ENCODE results near the gene SRPK2. TPM values are rescaled to one million over a fixed set of nuclear protein-coding genes. Genes with fewer than 3 reads are reported as not detected.

Gene SRPK2
- total and polyA plus RNA-seq, 2 donors, result 23.0 to 45.6 TPM

- H3K4me3 ChIP-seq (ENCODE audit: low read length in 2 of 2), result no peak overlapping the region
- no peaks in the 10 kb centered on the region for H3K27me3 ChIP-seq (ENCODE audit: control insufficient read depth in 2 of 2, insufficient read depth in 1 of 2, low read length in 1 of 2)
- H3K36me3 ChIP-seq (ENCODE audit: control insufficient read depth in 2 of 2, insufficient read depth in 2 of 2, low read length in 1 of 2), result peaks cover 12 to 48% of the 10 kb centered on the region in 2 donors
- H3K4me1 ChIP-seq (ENCODE audit: control insufficient read depth in 2 of 2, insufficient read depth in 2 of 2, low read length in 2 of 2), result no peaks in the 10 kb centered on the region
- DNase-seq (ENCODE audit: low read depth in 6 of 9, low spot score in 9 of 9), result no peak
- H3K9me3 ChIP-seq (ENCODE audit: control insufficient read depth in 2 of 2, insufficient read depth in 1 of 2, low read length in 1 of 2), result no peaks in the 10 kb centered on the region
- WGBS, result 95% methylated on average over 7 of the region's 7 CpGs
- no peak overlapping the region for H3K27ac ChIP-seq (ENCODE audit: low read depth in 1 of 2, low read length in 1 of 2)
Observed at GRCh38 chr7:105097619-105098018, 291.1 kb downstream of the SRPK2 start.

- Histone ChIP-seq H3K4me3 (ENCODE audit: low read length in 2 of 2) (no peak overlapping the region), H3K36me3 (ENCODE audit: control insufficient read depth in 2 of 2, insufficient read depth in 2 of 2, low read length in 1 of 2) (peaks cover 12 to 50% of the 10 kb centered on the region in 2 donors), H3K9me3 (ENCODE audit: control insufficient read depth in 2 of 2, insufficient read depth in 1 of 2, low read length in 1 of 2) (no peaks in the 10 kb centered on the region), H3K27ac (ENCODE audit: low read depth in 1 of 2, low read length in 1 of 2) (no peak overlapping the region), H3K27me3 (ENCODE audit: control insufficient read depth in 2 of 2, insufficient read depth in 1 of 2, low read length in 1 of 2) (no peaks in the 10 kb centered on the region), H3K4me1 (ENCODE audit: control insufficient read depth in 2 of 2, insufficient read depth in 2 of 2, low read length in 2 of 2) (no peaks in the 10 kb centered on the region)
- DNase-seq (ENCODE audit: low read depth in 6 of 9, low spot score in 9 of 9), result no peak
- 95% methylated on average over 3 of the region's 3 CpGs for WGBS
Observed at GRCh38 chr7:105096306-105096705, 292.4 kb downstream of the SRPK2 start.

- H3K9me3 ChIP-seq (ENCODE audit: control insufficient read depth in 2 of 2, insufficient read depth in 1 of 2, low read length in 1 of 2), result no peaks in the 10 kb centered on the region
- DNase-seq (ENCODE audit: low read depth in 6 of 9, low spot score in 9 of 9), result no peak
- no peak overlapping the region for H3K4me3 ChIP-seq (ENCODE audit: low read length in 2 of 2)
- peaks cover 12 to 48% of the 10 kb centered on the region in 2 donors for H3K36me3 ChIP-seq (ENCODE audit: control insufficient read depth in 2 of 2, insufficient read depth in 2 of 2, low read length in 1 of 2)
- H3K27ac ChIP-seq (ENCODE audit: low read depth in 1 of 2, low read length in 1 of 2), result no peak overlapping the region
- no peaks in the 10 kb centered on the region for H3K27me3 ChIP-seq (ENCODE audit: control insufficient read depth in 2 of 2, insufficient read depth in 1 of 2, low read length in 1 of 2)
- no peaks in the 10 kb centered on the region for H3K4me1 ChIP-seq (ENCODE audit: control insufficient read depth in 2 of 2, insufficient read depth in 2 of 2, low read length in 2 of 2)
Observed at GRCh38 chr7:105094966-105095365, 293.8 kb downstream of the SRPK2 start.

- DNase-seq (ENCODE audit: low read depth in 6 of 9, low spot score in 9 of 9), result no peak
- Histone ChIP-seq H3K4me1 (ENCODE audit: control insufficient read depth in 2 of 2, insufficient read depth in 2 of 2, low read length in 2 of 2) (no peaks in the 10 kb centered on the region), H3K36me3 (ENCODE audit: control insufficient read depth in 2 of 2, insufficient read depth in 2 of 2, low read length in 1 of 2) (peaks cover 16 to 48% of the 10 kb centered on the region in 2 donors), H3K4me3 (ENCODE audit: low read length in 2 of 2) (no peak overlapping the region), H3K27me3 (ENCODE audit: control insufficient read depth in 2 of 2, insufficient read depth in 1 of 2, low read length in 1 of 2) (no peaks in the 10 kb centered on the region), H3K9me3 (ENCODE audit: control insufficient read depth in 2 of 2, insufficient read depth in 1 of 2, low read length in 1 of 2) (no peaks in the 10 kb centered on the region), H3K27ac (ENCODE audit: low read depth in 1 of 2, low read length in 1 of 2) (no peak overlapping the region)
- WGBS, result 97% methylated on average over 2 of the region's 2 CpGs
Observed at GRCh38 chr7:105088456-105088855, 300.3 kb downstream of the SRPK2 start.

DNA sequence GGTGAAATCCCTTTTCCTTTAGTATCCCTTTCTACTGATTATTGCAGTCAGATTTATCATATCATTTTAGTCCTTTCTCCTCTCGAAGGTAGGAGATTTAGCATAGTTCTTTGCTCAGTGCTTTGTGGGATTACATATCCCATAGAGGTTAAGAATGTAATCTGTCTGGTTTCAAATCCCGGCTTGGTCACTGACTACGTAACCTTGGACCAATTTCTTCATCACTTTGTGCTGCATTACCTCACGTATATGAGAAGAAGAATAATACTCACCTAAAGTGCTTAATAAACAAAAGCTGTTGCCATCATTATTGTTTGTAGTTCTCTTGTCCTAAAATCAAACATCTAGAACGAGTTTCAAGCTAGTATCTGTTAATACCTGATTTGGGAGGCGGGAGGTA lies 300.7 kb downstream of the SRPK2 start:
- 89% methylated on average over 6 of the region's 6 CpGs for WGBS

GRCh38 chr7:105086850-105087249 lies 301.9 kb downstream of the SRPK2 start:
- Histone ChIP-seq H3K27me3 (ENCODE audit: control insufficient read depth in 2 of 2, insufficient read depth in 1 of 2, low read length in 1 of 2) (no peaks in the 10 kb centered on the region), H3K9me3 (ENCODE audit: control insufficient read depth in 2 of 2, insufficient read depth in 1 of 2, low read length in 1 of 2) (no peaks in the 10 kb centered on the region), H3K36me3 (ENCODE audit: control insufficient read depth in 2 of 2, insufficient read depth in 2 of 2, low read length in 1 of 2) (peaks cover 16 to 45% of the 10 kb centered on the region in 2 donors), H3K27ac (ENCODE audit: low read depth in 1 of 2, low read length in 1 of 2) (no peak overlapping the region), H3K4me1 (ENCODE audit: control insufficient read depth in 2 of 2, insufficient read depth in 2 of 2, low read length in 2 of 2) (no peaks in the 10 kb centered on the region), H3K4me3 (ENCODE audit: low read length in 2 of 2) (no peak overlapping the region)
- WGBS, result 98% methylated on average over 3 of the region's 3 CpGs
- DNase-seq (ENCODE audit: low read depth in 6 of 9, low spot score in 9 of 9), result no peak

More for the DNA sequence above, 300.7 kb downstream of the SRPK2 start:
- Histone ChIP-seq H3K9me3 (ENCODE audit: control insufficient read depth in 2 of 2, insufficient read depth in 1 of 2, low read length in 1 of 2) (no peaks in the 10 kb centered on the region), H3K27ac (ENCODE audit: low read depth in 1 of 2, low read length in 1 of 2) (no peak overlapping the region), H3K36me3 (ENCODE audit: control insufficient read depth in 2 of 2, insufficient read depth in 2 of 2, low read length in 1 of 2) (peaks cover 16 to 49% of the 10 kb centered on the region in 2 donors), H3K27me3 (ENCODE audit: control insufficient read depth in 2 of 2, insufficient read depth in 1 of 2, low read length in 1 of 2) (no peaks in the 10 kb centered on the region), H3K4me3 (ENCODE audit: low read length in 2 of 2) (no peak overlapping the region), H3K4me1 (ENCODE audit: control insufficient read depth in 2 of 2, insufficient read depth in 2 of 2, low read length in 2 of 2) (no peaks in the 10 kb centered on the region)
- no peak for DNase-seq (ENCODE audit: low read depth in 6 of 9, low spot score in 9 of 9)

DNA sequence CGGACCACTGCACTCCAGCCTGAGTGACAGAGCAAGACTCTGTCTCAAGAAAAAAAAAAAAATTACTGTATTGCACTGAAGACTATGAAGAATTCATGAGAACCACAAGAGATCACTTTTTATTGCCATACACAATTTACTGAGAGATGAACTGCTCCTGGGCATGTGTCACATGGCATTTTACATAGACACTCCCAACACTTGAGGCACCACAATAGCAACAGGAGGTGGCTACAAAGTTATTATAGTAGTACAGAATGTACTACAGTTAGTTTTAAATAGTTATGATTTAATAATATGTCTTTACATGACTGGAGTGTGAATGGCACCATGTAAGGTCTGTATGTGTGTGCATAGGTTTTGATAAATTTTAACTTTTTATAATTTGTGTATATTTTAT lies 304.1 kb downstream of the SRPK2 start:
- Histone ChIP-seq H3K27ac (ENCODE audit: low read depth in 1 of 2, low read length in 1 of 2) (no peak overlapping the region), H3K4me3 (ENCODE audit: low read length in 2 of 2) (no peak overlapping the region), H3K27me3 (ENCODE audit: control insufficient read depth in 2 of 2, insufficient read depth in 1 of 2, low read length in 1 of 2) (no peaks in the 10 kb centered on the region), H3K9me3 (ENCODE audit: control insufficient read depth in 2 of 2, insufficient read depth in 1 of 2, low read length in 1 of 2) (no peaks in the 10 kb centered on the region), H3K36me3 (ENCODE audit: control insufficient read depth in 2 of 2, insufficient read depth in 2 of 2, low read length in 1 of 2) (peaks cover 24 to 55% of the 10 kb centered on the region in 2 donors), H3K4me1 (ENCODE audit: control insufficient read depth in 2 of 2, insufficient read depth in 2 of 2, low read length in 2 of 2) (no peaks in the 10 kb centered on the region)
- no peak for DNase-seq (ENCODE audit: low read depth in 6 of 9, low spot score in 9 of 9)
- WGBS, result 100% methylated on average over 1 of the region's 1 CpG

DNA sequence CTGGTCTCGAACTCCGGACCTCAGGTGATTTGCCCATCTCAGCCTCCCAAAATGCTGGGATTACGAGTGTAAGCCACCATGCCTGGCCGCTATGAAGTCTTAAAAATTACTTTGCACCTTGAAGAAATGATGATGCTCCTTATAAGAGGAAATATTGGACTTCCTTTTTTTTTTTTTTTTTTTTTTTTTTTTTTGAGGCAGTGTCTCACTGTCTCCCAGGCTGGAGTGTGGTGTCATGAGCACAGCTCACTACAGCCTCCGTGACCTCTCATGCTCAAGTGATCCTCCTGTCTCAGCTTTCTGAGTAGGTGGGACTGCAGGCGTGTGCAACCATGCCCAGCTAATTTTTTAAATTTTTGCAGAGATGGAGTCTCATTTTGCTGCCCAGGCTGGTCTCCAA lies 309.4 kb downstream of the SRPK2 start:
- 97% methylated on average over 6 of the region's 6 CpGs for WGBS
- Histone ChIP-seq H3K27me3 (ENCODE audit: control insufficient read depth in 2 of 2, insufficient read depth in 1 of 2, low read length in 1 of 2) (no peaks in the 10 kb centered on the region), H3K4me1 (ENCODE audit: control insufficient read depth in 2 of 2, insufficient read depth in 2 of 2, low read length in 2 of 2) (no peaks in the 10 kb centered on the region), H3K36me3 (ENCODE audit: control insufficient read depth in 2 of 2, insufficient read depth in 2 of 2, low read length in 1 of 2) (peaks cover 34 to 85% of the 10 kb centered on the region in 2 donors), H3K4me3 (ENCODE audit: low read length in 2 of 2) (no peak overlapping the region), H3K9me3 (ENCODE audit: control insufficient read depth in 2 of 2, insufficient read depth in 1 of 2, low read length in 1 of 2) (no peaks in the 10 kb centered on the region), H3K27ac (ENCODE audit: low read depth in 1 of 2, low read length in 1 of 2) (no peak overlapping the region)
- no peak for DNase-seq (ENCODE audit: low read depth in 6 of 9, low spot score in 9 of 9)

- Histone ChIP-seq H3K4me1 (ENCODE audit: control insufficient read depth in 2 of 2, insufficient read depth in 2 of 2, low read length in 2 of 2) (no peaks in the 10 kb centered on the region), H3K27ac (ENCODE audit: low read depth in 1 of 2, low read length in 1 of 2) (no peak overlapping the region), H3K36me3 (ENCODE audit: control insufficient read depth in 2 of 2, insufficient read depth in 2 of 2, low read length in 1 of 2) (peaks cover 27 to 78% of the 10 kb centered on the region in 2 donors), H3K9me3 (ENCODE audit: control insufficient read depth in 2 of 2, insufficient read depth in 1 of 2, low read length in 1 of 2) (no peaks in the 10 kb centered on the region), H3K4me3 (ENCODE audit: low read length in 2 of 2) (no peak overlapping the region), H3K27me3 (ENCODE audit: control insufficient read depth in 2 of 2, insufficient read depth in 1 of 2, low read length in 1 of 2) (no peaks in the 10 kb centered on the region)
- no peak for DNase-seq (ENCODE audit: low read depth in 6 of 9, low spot score in 9 of 9)
- 100% methylated on average over 1 of the region's 1 CpG for WGBS
Observed at GRCh38 chr7:105073143-105073542, 315.6 kb downstream of the SRPK2 start.

DNA sequence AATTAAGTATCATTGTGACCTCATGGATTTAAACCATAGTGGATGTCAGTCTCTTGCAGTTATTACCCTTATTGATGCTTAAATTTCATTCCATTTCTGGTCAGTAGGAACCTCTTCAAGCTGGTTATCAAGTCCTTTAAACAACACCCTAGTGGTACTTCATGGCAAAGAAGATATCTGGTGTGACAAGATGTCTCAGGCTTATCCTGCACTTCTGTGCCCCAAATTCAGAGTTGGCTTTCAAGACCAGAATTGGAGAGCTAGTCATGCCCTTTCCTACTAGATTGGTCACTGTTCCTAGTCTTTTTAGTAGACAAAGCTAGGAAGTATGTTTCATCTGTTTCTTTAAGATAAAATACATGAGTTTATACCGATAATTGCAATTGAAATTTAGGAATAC lies 319.8 kb downstream of the SRPK2 start:
- Histone ChIP-seq H3K36me3 (ENCODE audit: control insufficient read depth in 2 of 2, insufficient read depth in 2 of 2, low read length in 1 of 2) (peaks cover 31 to 69% of the 10 kb centered on the region in 2 donors), H3K4me3 (ENCODE audit: low read length in 2 of 2) (no peak overlapping the region), H3K9me3 (ENCODE audit: control insufficient read depth in 2 of 2, insufficient read depth in 1 of 2, low read length in 1 of 2) (no peaks in the 10 kb centered on the region), H3K4me1 (ENCODE audit: control insufficient read depth in 2 of 2, insufficient read depth in 2 of 2, low read length in 2 of 2) (no peaks in the 10 kb centered on the region), H3K27ac (ENCODE audit: low read depth in 1 of 2, low read length in 1 of 2) (no peak overlapping the region), H3K27me3 (ENCODE audit: control insufficient read depth in 2 of 2, insufficient read depth in 1 of 2, low read length in 1 of 2) (no peaks in the 10 kb centered on the region)
- no peak for DNase-seq (ENCODE audit: low read depth in 6 of 9, low spot score in 9 of 9)
- WGBS, result 99% methylated on average over 1 of the region's 1 CpG

All from thymus (tissue), 11 donors.